AG04449 (cell line): ENCODE measurements around the gene KRTAP10-8.

Experiments used
- CTCF ChIA-PET: fragments of 350-600 bp; formaldehyde crosslinking; extraction: SDS; loops from one replicate; lab custom pipeline; 2021; ENCODE audit warnings: antibody characterized with exemption; lab: Yijun Ruan, JAX
- POLR2A ChIA-PET: fragments of 400-600, 350-600 bp; formaldehyde crosslinking; extraction: SDS; loops from one replicate; lab custom pipeline; 2020; ENCODE audit warnings: antibody characterized with exemption, inconsistent platforms; lab: Yijun Ruan, JAX
- DNase-seq: peaks from one replicate; pipeline ENCODE4 v3.0.0-alpha.2; 2010; ENCODE audit warnings: low read depth, low spot score
- H3K4me3 ChIP-seq: 2 replicates; pipeline ENCODE4 v1.5.1; 2011; ENCODE audit warnings: low read depth, mild to moderate bottlenecking, control low read depth, low read length
- CTCF ChIP-seq: IDR thresholded peaks from one replicate; pipeline ENCODE4 v1.5.1; 2011; ENCODE audit warnings: mild to moderate bottlenecking, moderate library complexity, low read length, control low read depth, inconsistent platforms; ENCODE audit not compliant: insufficient read depth; ENCODE audit errors: missing control alignments

The KRTAP10-8 gene, protein sequence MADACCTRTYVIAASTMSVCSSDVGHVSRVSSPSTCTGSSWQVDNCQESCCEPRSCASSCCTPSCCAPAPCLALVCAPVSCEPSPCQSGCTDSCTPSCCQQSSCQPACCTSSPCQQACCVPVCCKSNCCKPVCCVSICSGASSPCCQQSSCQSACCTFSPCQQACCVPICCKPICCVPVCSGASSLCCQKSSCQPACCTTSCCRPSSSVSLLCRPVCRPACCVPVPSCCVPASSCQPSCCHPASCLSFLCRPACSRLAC

GRCh38 chr21:44612029-44612486 lies at the start of gene KRTAP10-8:
Gene KRTAP10-8 (plus strand): TSS chr21:44612079. CDS start chr21:44612101, 22 bp downstream.
- POLR2A ChIA-PET: no interaction called here
- no peak for TF ChIP-seq CTCF
- CTCF ChIA-PET: no interaction called here
- DNase-seq: no peak
- no peak within 1 kb of the TSS for H3K4me3 ChIP-seq

DNA sequence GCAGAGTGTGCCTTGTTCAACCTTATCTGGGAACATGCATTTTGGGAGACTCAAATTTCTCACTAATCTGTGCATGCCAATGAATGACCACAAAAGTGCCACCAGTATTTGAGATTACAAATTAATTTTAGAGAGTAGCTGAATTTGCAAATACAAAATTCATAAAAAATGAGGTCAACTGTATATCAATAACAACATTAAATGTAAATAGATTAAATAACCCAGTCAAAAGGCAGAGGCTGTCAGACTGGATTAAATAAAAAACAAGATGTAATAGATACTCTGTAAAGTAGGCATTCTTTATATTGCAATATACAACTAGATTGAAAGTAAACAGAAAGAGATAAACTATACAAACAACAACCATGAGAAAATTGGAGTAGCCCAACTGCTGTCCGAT lies 47.8 kb upstream of the KRTAP10-8 start:
- ChIA-PET POLR2A (no interaction called here), CTCF (no interaction called here)

DNA sequence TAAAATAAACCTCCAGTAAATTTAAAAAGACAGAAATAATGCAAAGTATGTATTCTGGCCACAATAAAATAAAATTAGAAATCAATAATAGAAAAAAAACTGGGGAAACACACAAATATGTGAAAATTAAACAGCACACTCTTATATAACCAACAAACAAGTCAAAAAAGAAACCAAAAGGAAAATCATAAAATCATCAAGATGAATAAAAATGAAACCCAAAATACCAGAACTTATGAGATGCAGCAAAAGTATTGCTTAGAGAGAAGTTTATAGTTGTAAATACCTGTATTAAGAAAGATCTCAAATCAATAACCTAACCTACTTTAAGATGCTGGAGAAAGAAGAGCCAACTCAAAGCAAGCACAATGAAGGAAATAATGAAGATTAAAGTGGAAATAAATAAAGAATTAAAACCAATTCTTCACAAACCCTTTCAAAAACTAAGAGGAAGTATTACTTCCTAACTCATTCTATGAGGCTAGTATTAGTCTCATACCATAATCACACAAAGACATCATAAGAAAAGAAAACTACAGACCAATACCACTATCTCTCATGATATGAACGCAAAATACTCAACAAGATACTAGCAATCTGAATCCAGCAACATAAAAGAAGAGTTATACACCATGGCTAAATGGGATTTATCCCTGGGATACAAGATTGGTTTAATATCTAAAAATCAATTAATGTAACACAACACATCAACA lies 46.8 kb upstream of the KRTAP10-8 start:
- DNase-seq: no peak
- CTCF ChIA-PET: no interaction called here
- no peak for TF ChIP-seq CTCF
- POLR2A ChIA-PET: no interaction called here
- no peak overlapping the region for H3K4me3 ChIP-seq

More for the DNA sequence above, 47.8 kb upstream of the KRTAP10-8 start:
- no peak for DNase-seq
- no peak overlapping the region for H3K4me3 ChIP-seq
- TF ChIP-seq CTCF: no peak

DNA sequence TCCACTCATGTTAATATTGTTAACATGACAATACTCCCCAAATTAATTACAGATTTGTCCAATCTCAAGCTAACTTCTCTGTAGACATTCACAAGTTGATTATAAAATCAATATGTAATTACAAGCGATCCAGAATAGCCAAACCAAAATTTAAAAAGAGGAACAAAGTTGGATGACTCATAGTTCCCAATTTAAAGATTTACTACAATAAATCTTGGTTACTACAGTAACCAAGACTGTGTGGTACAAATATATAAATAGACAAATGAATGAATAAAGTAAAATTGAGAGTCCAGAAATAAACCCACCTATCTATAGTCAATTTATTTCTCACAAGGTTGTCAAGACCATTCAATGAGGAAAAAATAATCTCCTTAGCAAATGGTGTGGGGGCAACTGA lies 45.5 kb upstream of the KRTAP10-8 start:
- no peak overlapping the region for H3K4me3 ChIP-seq
- DNase-seq: no peak
- no peak for TF ChIP-seq CTCF
- POLR2A ChIA-PET: no interaction called here
- CTCF ChIA-PET: no interaction called here

- ChIA-PET POLR2A (no interaction called here), CTCF (no interaction called here)
- no peak for DNase-seq
- H3K4me3 ChIP-seq: no peak overlapping the region
- TF ChIP-seq CTCF: no peak
These were observed 44.3 kb upstream of the KRTAP10-8 start for GRCh38 chr21:44567481-44568171.

GRCh38 chr21:44568261-44568660 lies 43.6 kb upstream of the KRTAP10-8 start:
- ChIA-PET POLR2A (no interaction called here), CTCF (no interaction called here)
- DNase-seq: no peak
- H3K4me3 ChIP-seq: no peak overlapping the region
- no peak for TF ChIP-seq CTCF
